A673 (cell line): ENCODE data around the gene STAT5B. TPM values are rescaled to one million over a fixed set of nuclear protein-coding genes. Genes with fewer than 3 reads are reported as not detected.

Experiments used
- BruUV-seq: library from RNA; stranded (reverse); fragments of 400-500 nt; replicated peaks from 2 replicates; lab custom pipeline; 2021; lab: Mats Ljungman, UMichigan
- CTCF ChIA-PET: fragments of 300-600 bp; sonication (Branson Sonifier 250); formaldehyde crosslinking; loops from one replicate; lab custom pipeline; 2022; ENCODE audit warnings: antibody characterized with exemption; lab: Charles Lee
- POLR2A ChIA-PET: fragments of 300-600 bp; sonication (Branson Sonifier 250); formaldehyde crosslinking; loops from one replicate; lab custom pipeline; 2022; ENCODE audit warnings: antibody characterized with exemption; ENCODE audit not compliant: low non-redundant PET; lab: Charles Lee
- DNase-seq: peaks from one replicate; pipeline ENCODE4 v3.0.0-alpha.2; 2015; ENCODE audit warnings: low spot score
- H3K27ac ChIP-seq: fragments of 200-600 bp; sonication (generic); 2 replicates; pipeline ENCODE4 v1.5.1; 2016; ENCODE audit warnings: mixed run types, low read depth, mild to moderate bottlenecking, mixed read lengths, antibody characterized with exemption, low read length; ENCODE audit not compliant: poor library complexity, severe bottlenecking
- H3K27me3 ChIP-seq: fragments of 200-600 bp; sonication (generic); replicated peaks from 2 replicates; pipeline ENCODE4 v1.6.1; 2017; ENCODE audit warnings: mixed run types, low read depth, mild to moderate bottlenecking, mixed read lengths, antibody characterized with exemption, low read length; ENCODE audit not compliant: insufficient read depth, poor library complexity
- H3K36me3 ChIP-seq: fragments of 200-600 bp; sonication (generic); 2 replicates; pipeline ENCODE4 v1.6.1; 2016; ENCODE audit warnings: mixed run types, mild to moderate bottlenecking, mixed read lengths, antibody characterized with exemption, low read length; ENCODE audit not compliant: insufficient read depth, poor library complexity, severe bottlenecking
- H3K4me1 ChIP-seq: fragments of 200-600 bp; sonication (generic); 2 replicates; pipeline ENCODE4 v1.6.1; 2017; ENCODE audit warnings: mixed run types, mild to moderate bottlenecking, mixed read lengths, antibody characterized with exemption, low read length; ENCODE audit not compliant: insufficient read depth, poor library complexity, severe bottlenecking
- H3K4me3 ChIP-seq: fragments of 200-600 bp; sonication (generic); 2 replicates; pipeline ENCODE4 v1.5.1; 2016; ENCODE audit warnings: low read depth, mixed run types, mild to moderate bottlenecking, mixed read lengths, low read length; ENCODE audit not compliant: poor library complexity, severe bottlenecking
- H3K9me3 ChIP-seq: fragments of 200-600 bp; sonication (generic); 2 replicates; pipeline ENCODE4 v1.6.1; 2016; ENCODE audit warnings: mixed run types, low read depth, mild to moderate bottlenecking, mixed read lengths, antibody characterized with exemption, low read length; ENCODE audit not compliant: poor library complexity, severe bottlenecking
- EZH2 ChIP-seq: fragments of 200-600 bp; sonication (generic); IDR thresholded peaks from 2 replicates; pipeline ENCODE4 v1.6.1; 2017; ENCODE audit warnings: borderline replicate concordance, low read depth, mild to moderate bottlenecking, mixed read lengths, antibody characterized with exemption, low read length; ENCODE audit not compliant: poor library complexity, severe bottlenecking
- intact Hi-C: fragments of 100-400 bp; cut with micrococcal nuclease; formaldehyde crosslinking; loops from one replicate; pipeline ENCODE4 v1.10.0; 2022; ENCODE audit not compliant: unreplicated experiment
- total RNA-seq: library from RNA; stranded (reverse); gene quantifications from 2 replicates; pipeline ENCODE4 v1.2.3, GENCODE V29; 2021
- TF ChIP-seq, protein P1 (sequence below): fragments of 300-800, 200-600 bp; sonication (generic); conservative IDR thresholded peaks from 2 replicates; pipeline ENCODE4 v1.5.1; 2017; ENCODE audit warnings: low read depth, mild to moderate bottlenecking, antibody characterized with exemption, low read length, moderate library complexity, mixed read lengths

STAT5B gene
- total RNA-seq, 1 experiment from 2014 or later: 11.2 TPM

DNA sequence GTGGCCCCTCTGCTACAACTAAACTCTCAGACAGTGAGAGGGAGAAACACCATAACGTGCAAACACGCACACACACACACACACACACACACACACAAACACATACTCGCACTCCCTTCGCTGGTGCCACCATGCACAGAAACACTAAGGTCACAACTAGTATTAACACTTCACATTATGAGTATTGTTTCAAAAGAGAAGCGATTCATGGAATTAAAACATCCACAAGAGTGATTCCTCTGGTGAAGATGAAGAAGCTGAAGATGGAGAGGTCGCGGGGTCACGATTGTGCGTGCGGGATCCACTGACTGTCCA, 74.8 kb downstream of the STAT5B start:
- no peak for DNase-seq
- Histone ChIP-seq H3K27ac (no peak overlapping the region), H3K4me3 (no peak overlapping the region), H3K4me1 (no peaks in the 10 kb centered on the region), H3K36me3 (no peaks in the 10 kb centered on the region), H3K9me3 (no peaks in the 10 kb centered on the region), H3K27me3 (no peaks in the 10 kb centered on the region)
- no peak for TF ChIP-seq EZH2
- TF ChIP-seq, protein P1, sequence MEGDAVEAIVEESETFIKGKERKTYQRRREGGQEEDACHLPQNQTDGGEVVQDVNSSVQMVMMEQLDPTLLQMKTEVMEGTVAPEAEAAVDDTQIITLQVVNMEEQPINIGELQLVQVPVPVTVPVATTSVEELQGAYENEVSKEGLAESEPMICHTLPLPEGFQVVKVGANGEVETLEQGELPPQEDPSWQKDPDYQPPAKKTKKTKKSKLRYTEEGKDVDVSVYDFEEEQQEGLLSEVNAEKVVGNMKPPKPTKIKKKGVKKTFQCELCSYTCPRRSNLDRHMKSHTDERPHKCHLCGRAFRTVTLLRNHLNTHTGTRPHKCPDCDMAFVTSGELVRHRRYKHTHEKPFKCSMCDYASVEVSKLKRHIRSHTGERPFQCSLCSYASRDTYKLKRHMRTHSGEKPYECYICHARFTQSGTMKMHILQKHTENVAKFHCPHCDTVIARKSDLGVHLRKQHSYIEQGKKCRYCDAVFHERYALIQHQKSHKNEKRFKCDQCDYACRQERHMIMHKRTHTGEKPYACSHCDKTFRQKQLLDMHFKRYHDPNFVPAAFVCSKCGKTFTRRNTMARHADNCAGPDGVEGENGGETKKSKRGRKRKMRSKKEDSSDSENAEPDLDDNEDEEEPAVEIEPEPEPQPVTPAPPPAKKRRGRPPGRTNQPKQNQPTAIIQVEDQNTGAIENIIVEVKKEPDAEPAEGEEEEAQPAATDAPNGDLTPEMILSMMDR: no peak
- BruUV-seq: no TSS peak
- intact Hi-C loops: no loop called here
- ChIA-PET POLR2A (no interaction called here), CTCF (no interaction called here)

DNA sequence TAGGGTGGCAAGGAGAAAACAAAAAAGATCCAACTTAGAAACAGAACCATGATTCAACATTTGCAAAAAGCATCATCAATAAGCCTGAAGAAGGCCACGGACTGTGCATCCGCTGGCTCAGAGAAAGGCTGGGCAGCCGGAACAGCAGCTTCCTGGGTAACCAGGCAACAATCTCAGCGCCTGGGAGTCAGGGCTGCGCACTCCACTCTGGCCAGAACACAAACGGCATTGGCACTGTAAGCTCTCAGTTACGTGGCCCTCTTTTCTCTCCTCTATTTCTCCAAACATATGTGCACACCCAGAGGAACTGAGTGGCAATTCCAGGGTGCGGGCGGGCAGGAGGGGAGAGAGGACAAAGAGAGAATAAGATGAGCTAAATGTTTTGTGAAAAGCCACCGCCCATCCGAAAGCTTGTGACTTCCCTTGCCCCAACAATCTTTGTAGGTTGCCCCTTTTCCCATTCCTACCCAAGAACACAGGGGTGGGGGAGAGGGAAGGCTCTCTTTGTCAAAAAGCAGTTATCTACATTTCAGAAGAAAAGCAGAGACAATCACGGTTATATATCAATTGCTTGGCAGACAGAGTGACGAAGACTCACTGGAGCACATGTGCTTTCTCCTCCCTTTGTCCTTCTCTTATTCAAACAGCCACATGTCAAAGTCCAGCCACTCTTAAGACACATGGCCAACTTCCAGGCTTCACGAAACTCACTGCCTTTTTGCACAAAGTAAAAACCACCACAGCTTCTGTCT, 75.3 kb downstream of the STAT5B start:
- TF ChIP-seq EZH2: no peak
- TF ChIP-seq, protein P1: no peak
- no peak overlapping the region for H3K4me3 ChIP-seq
- DNase-seq: no peak
- H3K4me1 ChIP-seq: no peaks in the 10 kb centered on the region
- H3K36me3 ChIP-seq: no peaks in the 10 kb centered on the region
- H3K27ac ChIP-seq: no peak overlapping the region
- no peaks in the 10 kb centered on the region for H3K27me3 ChIP-seq
- CTCF ChIA-PET: no interaction called here
- H3K9me3 ChIP-seq: no peaks in the 10 kb centered on the region
- BruUV-seq: no TSS peak
- POLR2A ChIA-PET: no interaction called here
- intact Hi-C loops: no loop called here

DNA sequence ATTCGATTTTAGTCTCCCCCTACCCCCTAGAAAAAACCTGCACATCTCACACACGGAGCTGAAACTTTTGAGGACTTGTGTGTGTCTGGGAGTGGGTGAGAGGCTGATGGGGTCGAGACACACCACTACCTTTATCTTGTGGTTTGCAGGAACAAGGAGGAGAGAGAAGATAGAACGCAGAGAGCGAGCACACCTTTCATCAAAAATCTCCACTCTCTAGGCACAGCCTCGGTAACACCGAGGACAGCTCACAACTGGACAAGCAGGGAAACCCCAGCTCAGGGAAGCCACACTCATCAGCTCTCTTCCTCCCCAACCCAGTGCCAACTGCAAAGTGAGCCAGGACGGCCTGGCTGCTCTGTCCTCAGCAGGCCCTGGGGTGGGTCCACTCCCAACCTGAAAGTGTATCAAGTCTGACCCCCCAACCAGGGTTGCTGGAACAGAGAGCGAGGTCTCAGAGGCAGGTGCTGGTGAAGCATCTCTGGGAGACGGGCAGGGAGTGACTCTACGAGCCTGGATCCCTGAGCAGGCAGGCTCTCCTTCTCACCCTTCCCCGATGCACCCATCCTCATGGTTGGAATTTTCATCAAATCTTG, 76.7 kb downstream of the STAT5B start:
- Histone ChIP-seq H3K27me3 (no peaks in the 10 kb centered on the region), H3K4me3 (no peak overlapping the region), H3K4me1 (no peaks in the 10 kb centered on the region), H3K9me3 (no peaks in the 10 kb centered on the region), H3K27ac (no peak overlapping the region), H3K36me3 (no peaks in the 10 kb centered on the region)
- ChIA-PET POLR2A (no interaction called here), CTCF (no interaction called here)
- no peak for DNase-seq
- BruUV-seq: no TSS peak
- intact Hi-C loops: no loop called here
- no peak for TF ChIP-seq EZH2
- TF ChIP-seq, protein P1: no peak
